GM21786 (cell line): ENCODE data around the gene PLA2G2A.
"Not testable (repeated sequence)": the region's sequence is repeated elsewhere in the genome, so short reads cannot be mapped to it uniquely, and the experiment has no call there.

ENCODE experiments used
- ATAC-seq: cut with Tn5 transposase; IDR thresholded peaks from one replicate; pipeline ENCODE4 v1.9.1; 2021; ENCODE audit not compliant: unreplicated experiment

Gene PLA2G2A

GRCh38 chr1:19934336-19934735, 45.1 kb downstream of the PLA2G2A start:
- no peak for ATAC-seq

- ATAC-seq: no peak
Measured at GRCh38 chr1:19932866-19933265, 46.6 kb downstream of the PLA2G2A start.

- not testable (repeated sequence) for ATAC-seq
Measured at GRCh38 chr1:19927130-19927421, 52.3 kb downstream of the PLA2G2A start.

- ATAC-seq: no peak
Measured at GRCh38 chr1:19926296-19927129, 52.9 kb downstream of the PLA2G2A start.
